Keratinocyte (primary cell): ENCODE data around the gene HDAC5. TPM values are rescaled to one million over a fixed set of nuclear protein-coding genes. Genes with fewer than 3 reads are reported as not detected.

Source experiments
- DNase-seq: peaks from one replicate; pipeline ENCODE4 v3.0.0-alpha.2; 2011; ENCODE audit warnings: low read depth, missing footprints, low spot score
- FAIRE-seq: peaks from 2 replicates; lab custom pipeline; 2011; peaks lifted over from hg19 to GRCh38; lab: Jason Lieb, UNC
- H2AFZ ChIP-seq: 2 replicates; pipeline ENCODE4 v1.6.0; 2012; ENCODE audit warnings: low read length, control low read depth, inconsistent platforms; ENCODE audit not compliant: control insufficient read depth
- H3K27ac ChIP-seq: 2 replicates; pipeline ENCODE4 v1.5.1; 2011; ENCODE audit warnings: low read length; ENCODE audit not compliant: control insufficient read depth, insufficient read depth
- H3K27me3 ChIP-seq: 3 replicates; pipeline ENCODE4 v1.6.0; 2011; ENCODE audit warnings: low read length; ENCODE audit not compliant: control insufficient read depth, insufficient read depth; ENCODE audit errors: extremely low read depth
- H3K36me3 ChIP-seq, 2 experiments: 2 replicates in 1 of 2; 3 replicates in 1 of 2; pipeline ENCODE4 v1.5.1; 2011; ENCODE audit warnings: low read length in 2 of 2, mild to moderate bottlenecking in 1 of 2; ENCODE audit not compliant: control insufficient read depth in 2 of 2, insufficient read depth in 2 of 2; ENCODE audit errors: extremely low read depth in 1 of 2
- H3K4me1 ChIP-seq: 3 replicates; pipeline ENCODE4 v1.5.1; 2011; ENCODE audit warnings: low read length; ENCODE audit not compliant: control insufficient read depth, insufficient read depth; ENCODE audit errors: extremely low read depth
- H3K4me2 ChIP-seq: 3 replicates; pipeline ENCODE4 v1.6.0; 2011; ENCODE audit warnings: low read depth, low read length; ENCODE audit not compliant: control insufficient read depth, insufficient read depth; ENCODE audit errors: extremely low read depth
- H3K4me3 ChIP-seq, 3 experiments: fragments of 200-600 bp in 1 of 3; sonication (generic) in 1 of 3; 2 replicates in 2 of 3; 3 replicates in 1 of 3; pipeline ENCODE4 v1.5.1; 2011 to 2016; ENCODE audit warnings: low read length in 3 of 3, mild to moderate bottlenecking in 3 of 3, control low read depth in 2 of 3, inconsistent platforms in 1 of 3, low read depth in 1 of 3, mixed read lengths in 1 of 3, mixed run types in 1 of 3, moderate library complexity in 1 of 3; ENCODE audit not compliant: control insufficient read depth in 2 of 3, insufficient read depth in 2 of 3; ENCODE audit errors: extremely low read depth in 1 of 3
- H3K79me2 ChIP-seq: 2 replicates; pipeline ENCODE4 v1.6.0; 2012; ENCODE audit warnings: low read length; ENCODE audit not compliant: control insufficient read depth, insufficient read depth
- H3K9ac ChIP-seq: 3 replicates; pipeline ENCODE4 v1.6.0; 2011; ENCODE audit warnings: low read length; ENCODE audit not compliant: control insufficient read depth, insufficient read depth; ENCODE audit errors: extremely low read depth
- H3K9me1 ChIP-seq: 3 replicates; pipeline ENCODE4 v1.6.0; 2011; ENCODE audit warnings: low read length; ENCODE audit not compliant: control insufficient read depth, insufficient read depth; ENCODE audit errors: extremely low read depth
- H3K9me3 ChIP-seq: 2 replicates; pipeline ENCODE4 v1.5.1; 2012; ENCODE audit warnings: low read depth, low read length; ENCODE audit not compliant: control insufficient read depth
- H4K20me1 ChIP-seq: 3 replicates; pipeline ENCODE4 v1.6.0; 2011; ENCODE audit warnings: low read length; ENCODE audit not compliant: control insufficient read depth, insufficient read depth; ENCODE audit errors: extremely low read depth
- EZH2 ChIP-seq: IDR thresholded peaks from one replicate; pipeline ENCODE4 v1.6.1; 2012; ENCODE audit warnings: inconsistent platforms, mild to moderate bottlenecking, low read length, moderate library complexity
- dilution Hi-C: fragments of 300-500 bp; cut with MboI; formaldehyde crosslinking; loops from one replicate; pipeline ENCODE4 v1.7.0; 2020; ENCODE audit warnings: low sequenced_read_pairs; ENCODE audit not compliant: extremely low pct_ligation_motif_present
- polyA plus RNA-seq, 5 experiments: library from polyadenylated mRNA; depleted of rRNA in 3 of 5; stranded (reverse) in 3 of 5; stranded (forward) in 1 of 5; unstranded in 1 of 5; fragments of >200 nt; gene quantifications; 1 replicate in 1 of 5; 2 replicates in 3 of 5; 3 replicates in 1 of 5; pipeline versions ENCODE4 v1.2.1 to v1.2.3, GENCODE V29; 2011 to 2012; ENCODE audit warnings: missing spikeins in 2 of 5, low read depth in 1 of 5, low replicate concordance in 1 of 5
- TF ChIP-seq, protein P1 (sequence below), 3 experiments: IDR thresholded peaks in 1 of 3; conservative IDR thresholded peaks in 1 of 3; optimal IDR thresholded peaks in 1 of 3; 2 replicates in 2 of 3; 3 replicates in 1 of 3; pipeline versions ENCODE3 to v1.5.1; 2011; ENCODE audit warnings: low read length in 3 of 3, mild to moderate bottlenecking in 3 of 3, moderate library complexity in 2 of 3, control low read depth in 1 of 3, inconsistent platforms in 1 of 3; ENCODE audit not compliant: insufficient read depth in 2 of 3; ENCODE audit errors: extremely low read depth in 1 of 3

The HDAC5 gene
- polyA plus RNA-seq, 1 donor (not counting 4 experiments of a cell fraction or from before 2014, with no cell fraction given): 4.5 TPM

DNA sequence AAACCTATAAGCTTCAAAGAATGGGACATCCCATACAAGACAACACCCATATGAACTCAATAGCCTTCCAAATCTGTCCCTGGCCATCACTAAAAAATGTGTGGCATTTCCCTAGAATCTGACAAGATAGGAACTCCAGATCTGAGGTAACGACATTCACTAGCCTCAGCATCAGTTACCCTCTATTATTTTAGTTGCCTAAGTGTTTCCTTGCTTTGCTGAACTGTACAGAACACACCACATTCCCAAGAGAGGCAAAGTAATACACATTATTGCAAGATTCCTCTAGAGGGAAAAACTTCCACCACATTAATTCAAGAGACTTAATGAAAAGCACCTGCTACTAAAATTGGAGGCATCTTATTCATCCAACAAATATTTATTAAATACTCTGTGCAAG lies 62.0 kb downstream of the HDAC5 start:
- TF ChIP-seq, protein P1, sequence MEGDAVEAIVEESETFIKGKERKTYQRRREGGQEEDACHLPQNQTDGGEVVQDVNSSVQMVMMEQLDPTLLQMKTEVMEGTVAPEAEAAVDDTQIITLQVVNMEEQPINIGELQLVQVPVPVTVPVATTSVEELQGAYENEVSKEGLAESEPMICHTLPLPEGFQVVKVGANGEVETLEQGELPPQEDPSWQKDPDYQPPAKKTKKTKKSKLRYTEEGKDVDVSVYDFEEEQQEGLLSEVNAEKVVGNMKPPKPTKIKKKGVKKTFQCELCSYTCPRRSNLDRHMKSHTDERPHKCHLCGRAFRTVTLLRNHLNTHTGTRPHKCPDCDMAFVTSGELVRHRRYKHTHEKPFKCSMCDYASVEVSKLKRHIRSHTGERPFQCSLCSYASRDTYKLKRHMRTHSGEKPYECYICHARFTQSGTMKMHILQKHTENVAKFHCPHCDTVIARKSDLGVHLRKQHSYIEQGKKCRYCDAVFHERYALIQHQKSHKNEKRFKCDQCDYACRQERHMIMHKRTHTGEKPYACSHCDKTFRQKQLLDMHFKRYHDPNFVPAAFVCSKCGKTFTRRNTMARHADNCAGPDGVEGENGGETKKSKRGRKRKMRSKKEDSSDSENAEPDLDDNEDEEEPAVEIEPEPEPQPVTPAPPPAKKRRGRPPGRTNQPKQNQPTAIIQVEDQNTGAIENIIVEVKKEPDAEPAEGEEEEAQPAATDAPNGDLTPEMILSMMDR (optimal IDR thresholded peaks at IDR 0.05 in 1 of 3, IDR thresholded peaks at IDR 0.05 in 1 of 3, conservative IDR thresholded peaks at IDR 0.05 in 1 of 3; ENCODE audit: extremely low read depth in 1 of 3, insufficient read depth in 2 of 3, low read length in 3 of 3): no peak
- TF ChIP-seq EZH2: no peak
- no peaks in the 10 kb centered on the region for H3K9me3 ChIP-seq
- H3K4me2 ChIP-seq: no peak overlapping the region
- no peak overlapping the region for H2AFZ ChIP-seq
- dilution Hi-C loops: no loop called here
- FAIRE-seq: no peak
- H4K20me1 ChIP-seq: peaks cover 3% of the 10 kb centered on the region
- H3K4me1 ChIP-seq: peaks cover 5% of the 10 kb centered on the region
- no peak overlapping the region for H3K4me3 ChIP-seq
- H3K27ac ChIP-seq: no peak overlapping the region
- no peak overlapping the region for H3K9ac ChIP-seq
- peaks cover 8 to 18% of the 10 kb centered on the region in 2 experiments for H3K36me3 ChIP-seq
- H3K27me3 ChIP-seq: no peaks in the 10 kb centered on the region
- H3K9me1 ChIP-seq: no peaks in the 10 kb centered on the region
- no peak for DNase-seq
- H3K79me2 ChIP-seq: peaks cover 91% of the 10 kb centered on the region

DNA sequence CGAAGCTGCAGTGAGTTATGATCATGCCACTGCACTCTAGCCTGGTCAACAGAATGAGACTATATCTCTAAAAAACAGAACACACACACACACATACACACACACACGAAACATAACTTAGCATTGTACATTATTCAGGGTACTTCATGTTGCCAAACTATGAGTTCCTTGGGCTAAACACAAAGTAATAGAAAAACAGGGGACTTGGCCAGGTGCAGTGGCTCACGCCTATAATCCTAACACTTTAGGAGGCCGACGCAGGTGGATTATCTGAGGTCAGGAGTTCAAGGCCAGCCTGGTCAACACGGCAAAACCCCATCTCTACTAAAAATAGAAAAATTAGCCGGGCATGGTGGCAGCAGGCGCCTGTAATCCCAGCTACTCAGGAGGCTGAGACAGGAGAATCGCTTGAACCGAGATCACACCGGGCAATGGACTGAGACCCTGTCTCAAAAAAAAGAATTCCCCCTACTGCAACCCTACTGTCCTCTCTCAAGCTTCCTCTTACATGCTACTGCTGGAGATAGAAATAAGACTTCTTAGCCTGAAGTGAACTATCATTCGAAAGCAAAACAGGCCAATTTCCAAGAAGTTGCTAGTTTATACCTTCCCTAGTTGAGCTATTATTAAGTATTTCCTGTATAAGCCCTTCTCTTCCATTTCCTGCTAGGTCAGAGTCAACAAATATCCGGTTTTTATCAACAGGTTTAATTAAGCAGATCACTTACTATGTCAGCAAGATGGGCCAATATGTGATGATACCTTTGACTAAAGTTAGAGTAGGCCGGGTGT lies 64.1 kb downstream of the HDAC5 start:
- dilution Hi-C loops: no loop called here
- H3K9me3 ChIP-seq: no peaks in the 10 kb centered on the region
- no peak overlapping the region for H3K4me2 ChIP-seq
- no peaks in the 10 kb centered on the region for H3K27me3 ChIP-seq
- no peak overlapping the region for H3K9ac ChIP-seq
- no peaks in the 10 kb centered on the region for H3K4me1 ChIP-seq
- peaks cover 89% of the 10 kb centered on the region for H3K79me2 ChIP-seq
- H3K27ac ChIP-seq: no peak overlapping the region
- no peak for TF ChIP-seq EZH2
- TF ChIP-seq, protein P1 (optimal IDR thresholded peaks at IDR 0.05 in 1 of 3, IDR thresholded peaks at IDR 0.05 in 1 of 3, conservative IDR thresholded peaks at IDR 0.05 in 1 of 3; ENCODE audit: extremely low read depth in 1 of 3, insufficient read depth in 2 of 3, low read length in 3 of 3): no peak
- H3K9me1 ChIP-seq: no peaks in the 10 kb centered on the region
- DNase-seq (no peak), FAIRE-seq (no peak)
- H3K4me3 ChIP-seq: no peak overlapping the region
- H2AFZ ChIP-seq: no peak overlapping the region
- peaks cover 3% of the 10 kb centered on the region for H4K20me1 ChIP-seq
- H3K36me3 ChIP-seq: peaks cover 9 to 22% of the 10 kb centered on the region in 2 experiments
